Stomach (tissue), 9 donors: Measurements from ENCODE around the gene CRIP2. TPM values are rescaled to one million over a fixed set of nuclear protein-coding genes. Genes with fewer than 3 reads are reported as not detected.

ENCODE experiments used
- DNase-seq, 2 donors: peaks; one replicate each; pipeline versions ENCODE4 v3.0.0 to v3.0.0-alpha.2; 2013 to 2019
- H3K27ac ChIP-seq, 5 donors: fragments of 200-600 bp in 4 of 5; sonication (generic) in 4 of 5; one replicate each; pipeline ENCODE4 v1.5.1; 2013 to 2019; ENCODE audit warnings: mild to moderate bottlenecking in 1 of 5, moderate library complexity in 1 of 5
- H3K27me3 ChIP-seq, 3 donors: fragments of 200-600 bp; sonication (generic); one replicate each; pipeline ENCODE4 v1.5.1; 2017 to 2019; ENCODE audit warnings: mixed run types in 1 of 3
- H3K36me3 ChIP-seq, 4 donors: fragments of 200-600 bp; sonication (generic); 1 replicate in 3 of 4; 2 replicates in 1 of 4; pipeline ENCODE4 v1.5.1; 2016 to 2019
- H3K4me1 ChIP-seq, 4 donors: fragments of 200-600 bp; sonication (generic); one replicate each; pipeline ENCODE4 v1.5.1; 2016 to 2019
- H3K4me3 ChIP-seq, 4 donors: fragments of 200-600 bp; sonication (generic) in 3 of 4; one replicate each; pipeline ENCODE4 v1.5.1; 2016 to 2019; ENCODE audit warnings: mild to moderate bottlenecking in 1 of 4
- H3K9me3 ChIP-seq, 4 donors: fragments of 200-600 bp; sonication (generic); one replicate each; pipeline ENCODE4 v1.5.1; 2016 to 2019
- CTCF ChIP-seq, 7 experiments: fragments of 450-650 bp in 4 of 7; fragments of 200-600 bp in 3 of 7; sonication (generic) in 3 of 7; IDR thresholded peaks; one replicate each; pipeline ENCODE4 v1.5.1; 2016 to 2019; ENCODE audit warnings: antibody characterized with exemption in 7 of 7, control low read depth in 2 of 7, mild to moderate bottlenecking in 1 of 7
- EP300 ChIP-seq: sonication (generic); formaldehyde crosslinking; IDR thresholded peaks from one replicate; pipeline ENCODE4 v1.6.1; 2017; ENCODE audit warnings: antibody characterized with exemption
- POLR2A ChIP-seq, 4 donors: fragments of 450-650 bp; IDR thresholded peaks; one replicate each; pipeline ENCODE4 v1.6.1; 2016; ENCODE audit warnings: antibody characterized with exemption in 4 of 4, control low read depth in 2 of 4, mild to moderate bottlenecking in 1 of 4, moderate library complexity in 1 of 4
- POLR2AphosphoS5 ChIP-seq, 3 donors: sonication (generic); formaldehyde crosslinking; IDR thresholded peaks; one replicate each; pipeline ENCODE4 v1.6.1; 2016; ENCODE audit warnings: antibody characterized with exemption in 3 of 3
- WGBS, 5 donors: extraction: QIAGEN DNeasy Blood & Tissue Kit in 3 of 5; methylation state at CpG; one replicate each; pipeline versions ENCODE4 v1.1.5 to v1.1.7; 2013 to 2018; 5-methylcytosine and 5-hydroxymethylcytosine counted together
- intact Hi-C: fragments of 100-400 bp; cut with DNase I; formaldehyde crosslinking; loops from one replicate; pipeline ENCODE4 v1.15.1; 2023; ENCODE audit warnings: low total_unique reads
- polyA plus RNA-seq, 3 donors: library from polyadenylated mRNA; stranded (reverse); fragments of 200-250 nt; gene quantifications; one replicate each; pipeline ENCODE4 v1.2.3, GENCODE V29; 2013
- total RNA-seq, 5 donors: library from RNA; depleted of rRNA; stranded (reverse); fragments of >200 nt; gene quantifications; one replicate each; pipeline versions ENCODE4 v1.1.0 to v1.2.3, GENCODE V29; 2014 to 2016
- donor health status: healthy with polysubstance abuse.
- donor health status: Bipolar disorder and iron deficiency.
- donor health status: healthy.

The CRIP2 gene
- total and polyA plus RNA-seq, 8 donors = 36.0 to 135 (median 74.5) TPM

- H3K36me3 ChIP-seq = peaks cover 0 to under 1% (median 0%) of the 10 kb centered on the region in 4 donors
- 80 to 91% (median 88%) methylated on average over 15 to 20 of the region's 20 CpGs for WGBS, 5 donors
- peaks cover 0 to 8% (median 0%) of the 10 kb centered on the region in 3 donors for H3K27me3 ChIP-seq
- no peaks in the 10 kb centered on the region for H3K9me3 ChIP-seq
- no peak overlapping the region for H3K4me3 ChIP-seq
- intact Hi-C loops = no loop called here
- TF ChIP-seq EP300 (no peak), POLR2A (IDR thresholded peaks at IDR 0.05) (no peak), CTCF (IDR thresholded peaks at IDR 0.05) (no peak), POLR2AphosphoS5 (IDR thresholded peaks at IDR 0.05) (no peak)
- DNase-seq = peak in 1 of 2 donors; percentile 27
- no peak overlapping the region for H3K27ac ChIP-seq
- peaks cover 18 to 39% (median 36%) of the 10 kb centered on the region in 4 donors for H3K4me1 ChIP-seq
These were observed 18.6 kb downstream of the CRIP2 start for GRCh38 chr14:105492971-105493871.

GRCh38 chr14:105493921-105494605 lies 19.4 kb downstream of the CRIP2 start:
- peak in 1 of 2 donors; percentile 16 for DNase-seq
- intact Hi-C loops = no loop called here

GRCh38 chr14:105494606-105494929 lies 19.9 kb downstream of the CRIP2 start:
- no peak overlapping the region for H3K27ac ChIP-seq
- TF ChIP-seq POLR2AphosphoS5 (IDR thresholded peaks at IDR 0.05) (no peak), CTCF (IDR thresholded peaks at IDR 0.05) (no peak), POLR2A (IDR thresholded peaks at IDR 0.05) (no peak), EP300 (no peak)

More at GRCh38 chr14:105493921-105494605, 19.4 kb downstream of the CRIP2 start:
- Histone ChIP-seq H3K36me3 (peaks cover 0 to 9% (median 0%) of the 10 kb centered on the region in 4 donors), H3K4me3 (no peak overlapping the region), H3K4me1 (peaks cover 9 to 31% (median 27%) of the 10 kb centered on the region in 4 donors), H3K27me3 (no peaks in the 10 kb centered on the region), H3K9me3 (no peaks in the 10 kb centered on the region), H3K27ac (no peak overlapping the region)
- 90 to 98% (median 90%) methylated on average over 8 to 16 of the region's 16 CpGs for WGBS, 5 donors
- TF ChIP-seq CTCF (IDR thresholded peaks at IDR 0.05) (no peak), EP300 (no peak), POLR2A (IDR thresholded peaks at IDR 0.05) (no peak), POLR2AphosphoS5 (IDR thresholded peaks at IDR 0.05) (no peak)

More at GRCh38 chr14:105494606-105494929, 19.9 kb downstream of the CRIP2 start:
- H3K4me3 ChIP-seq = no peak overlapping the region
- H3K27me3 ChIP-seq = no peaks in the 10 kb centered on the region
- DNase-seq = no peak
- 92 to 97% (median 97%) methylated on average over 6 of the region's 6 CpGs for WGBS, 5 donors
- H3K9me3 ChIP-seq = no peaks in the 10 kb centered on the region
- H3K4me1 ChIP-seq = peaks cover 4 to 26% (median 22%) of the 10 kb centered on the region in 4 donors
- intact Hi-C loops = no loop called here
- peaks cover 0 to 10% (median 0%) of the 10 kb centered on the region in 4 donors for H3K36me3 ChIP-seq
